ENCODE results near the gene SORBS1.

GRCh38 chr10:95469676-95470075 lies 91.5 kb downstream of the SORBS1 start:
- TF ChIP-seq, protein P1, sequence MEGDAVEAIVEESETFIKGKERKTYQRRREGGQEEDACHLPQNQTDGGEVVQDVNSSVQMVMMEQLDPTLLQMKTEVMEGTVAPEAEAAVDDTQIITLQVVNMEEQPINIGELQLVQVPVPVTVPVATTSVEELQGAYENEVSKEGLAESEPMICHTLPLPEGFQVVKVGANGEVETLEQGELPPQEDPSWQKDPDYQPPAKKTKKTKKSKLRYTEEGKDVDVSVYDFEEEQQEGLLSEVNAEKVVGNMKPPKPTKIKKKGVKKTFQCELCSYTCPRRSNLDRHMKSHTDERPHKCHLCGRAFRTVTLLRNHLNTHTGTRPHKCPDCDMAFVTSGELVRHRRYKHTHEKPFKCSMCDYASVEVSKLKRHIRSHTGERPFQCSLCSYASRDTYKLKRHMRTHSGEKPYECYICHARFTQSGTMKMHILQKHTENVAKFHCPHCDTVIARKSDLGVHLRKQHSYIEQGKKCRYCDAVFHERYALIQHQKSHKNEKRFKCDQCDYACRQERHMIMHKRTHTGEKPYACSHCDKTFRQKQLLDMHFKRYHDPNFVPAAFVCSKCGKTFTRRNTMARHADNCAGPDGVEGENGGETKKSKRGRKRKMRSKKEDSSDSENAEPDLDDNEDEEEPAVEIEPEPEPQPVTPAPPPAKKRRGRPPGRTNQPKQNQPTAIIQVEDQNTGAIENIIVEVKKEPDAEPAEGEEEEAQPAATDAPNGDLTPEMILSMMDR (IDR thresholded peaks at IDR 0.05): no peak
- TF ChIP-seq POLR2A (IDR thresholded peaks at IDR 0.05): no peak
